Mammary epithelial cell (primary cell): ENCODE measurements around the gene FRAS1.

Source experiments
- EZH2 ChIP-seq: IDR thresholded peaks from 2 replicates; pipeline ENCODE4 v1.6.1; 2012; ENCODE audit warnings: low read length, inconsistent platforms, borderline replicate concordance
- TF ChIP-seq, protein P1 (sequence below), 2 donors: IDR thresholded peaks in 1 of 2; conservative IDR thresholded peaks in 1 of 2; 2 replicates each; pipeline ENCODE4 v1.5.1; 2011 to 2012; ENCODE audit warnings: inconsistent platforms in 2 of 2, low read length in 2 of 2, mild to moderate bottlenecking in 2 of 2, control low read depth in 1 of 2, low read depth in 1 of 2; ENCODE audit not compliant: insufficient read depth in 1 of 2; ENCODE audit errors: extremely low read depth in 1 of 2

DNA sequence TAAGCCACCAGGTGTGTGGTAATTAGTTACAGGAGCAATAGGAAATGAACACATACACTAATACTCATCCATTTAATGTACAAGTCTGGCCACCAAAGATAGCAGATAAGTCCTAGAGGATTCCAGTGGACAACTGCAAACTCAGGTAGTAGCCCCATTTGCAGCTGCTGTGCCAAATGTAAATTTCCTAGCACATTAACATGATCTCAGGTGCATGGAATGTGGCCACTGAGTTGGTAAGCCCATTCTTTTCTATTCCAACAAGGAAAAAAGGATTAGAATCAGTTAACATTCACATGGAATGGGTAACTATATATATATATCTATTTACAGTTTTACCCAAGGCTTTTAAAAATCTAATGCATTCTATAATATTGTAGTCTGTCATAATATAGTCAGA lies 23.3 kb upstream of the FRAS1 start:
- TF ChIP-seq, protein P1, sequence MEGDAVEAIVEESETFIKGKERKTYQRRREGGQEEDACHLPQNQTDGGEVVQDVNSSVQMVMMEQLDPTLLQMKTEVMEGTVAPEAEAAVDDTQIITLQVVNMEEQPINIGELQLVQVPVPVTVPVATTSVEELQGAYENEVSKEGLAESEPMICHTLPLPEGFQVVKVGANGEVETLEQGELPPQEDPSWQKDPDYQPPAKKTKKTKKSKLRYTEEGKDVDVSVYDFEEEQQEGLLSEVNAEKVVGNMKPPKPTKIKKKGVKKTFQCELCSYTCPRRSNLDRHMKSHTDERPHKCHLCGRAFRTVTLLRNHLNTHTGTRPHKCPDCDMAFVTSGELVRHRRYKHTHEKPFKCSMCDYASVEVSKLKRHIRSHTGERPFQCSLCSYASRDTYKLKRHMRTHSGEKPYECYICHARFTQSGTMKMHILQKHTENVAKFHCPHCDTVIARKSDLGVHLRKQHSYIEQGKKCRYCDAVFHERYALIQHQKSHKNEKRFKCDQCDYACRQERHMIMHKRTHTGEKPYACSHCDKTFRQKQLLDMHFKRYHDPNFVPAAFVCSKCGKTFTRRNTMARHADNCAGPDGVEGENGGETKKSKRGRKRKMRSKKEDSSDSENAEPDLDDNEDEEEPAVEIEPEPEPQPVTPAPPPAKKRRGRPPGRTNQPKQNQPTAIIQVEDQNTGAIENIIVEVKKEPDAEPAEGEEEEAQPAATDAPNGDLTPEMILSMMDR (conservative IDR thresholded peaks at IDR 0.05 in 1 of 2, IDR thresholded peaks at IDR 0.05 in 1 of 2; ENCODE audit: extremely low read depth in 1 of 2, insufficient read depth in 1 of 2, low read depth in 1 of 2, low read length in 2 of 2), result no peak
- TF ChIP-seq EZH2, result no peak
